Breast epithelium (tissue), 3 donors: ENCODE measurements around the gene CCDC117.

ENCODE experiments used
- POLR2A ChIP-seq: fragments of 450-650 bp; IDR thresholded peaks from one replicate; pipeline ENCODE4 v1.6.1; 2016; ENCODE audit warnings: antibody characterized with exemption, mild to moderate bottlenecking, moderate library complexity
- POLR2AphosphoS5 ChIP-seq, 3 donors: sonication (generic); formaldehyde crosslinking; IDR thresholded peaks; one replicate each; pipeline ENCODE4 v1.6.1; 2017; ENCODE audit warnings: antibody characterized with exemption in 3 of 3
- TF ChIP-seq, protein P1 (sequence below), 3 donors: fragments of 450-650 bp; IDR thresholded peaks; one replicate each; pipeline ENCODE4 v1.5.1; 2016 to 2017; ENCODE audit warnings: antibody characterized with exemption in 3 of 3, mild to moderate bottlenecking in 3 of 3, moderate library complexity in 3 of 3

DNA sequence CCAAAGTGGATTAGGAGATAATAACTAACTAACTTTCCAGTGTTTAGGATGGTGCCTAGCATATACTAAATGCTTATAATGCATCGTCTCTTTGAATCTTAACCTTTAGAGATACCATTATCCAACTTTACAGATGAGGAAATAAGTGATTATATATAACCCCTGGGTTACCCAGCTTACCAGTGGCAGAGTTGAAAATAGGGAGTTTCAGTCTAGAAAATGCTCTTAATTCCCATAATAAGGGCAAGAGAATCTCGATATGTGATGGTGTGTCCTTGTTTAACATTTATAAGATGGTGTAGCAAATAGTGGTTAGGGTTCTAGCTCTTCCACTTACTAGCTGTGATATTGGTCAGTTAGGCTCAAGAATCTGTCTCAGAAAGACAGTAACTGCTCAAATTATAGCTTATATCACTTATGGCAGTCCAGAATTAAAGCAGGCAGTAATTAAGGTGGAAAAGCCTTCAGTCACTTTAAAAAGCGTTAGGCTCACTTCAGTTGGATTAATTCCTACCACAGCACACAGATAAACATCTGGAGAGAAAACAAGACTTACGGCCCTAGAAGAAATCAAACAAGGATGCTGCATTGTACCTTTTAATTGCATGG lies 21.6 kb downstream of the CCDC117 start:
- TF ChIP-seq POLR2A (no peak), POLR2AphosphoS5 (IDR thresholded peaks at IDR 0.05) (no peak)
- TF ChIP-seq, protein P1, sequence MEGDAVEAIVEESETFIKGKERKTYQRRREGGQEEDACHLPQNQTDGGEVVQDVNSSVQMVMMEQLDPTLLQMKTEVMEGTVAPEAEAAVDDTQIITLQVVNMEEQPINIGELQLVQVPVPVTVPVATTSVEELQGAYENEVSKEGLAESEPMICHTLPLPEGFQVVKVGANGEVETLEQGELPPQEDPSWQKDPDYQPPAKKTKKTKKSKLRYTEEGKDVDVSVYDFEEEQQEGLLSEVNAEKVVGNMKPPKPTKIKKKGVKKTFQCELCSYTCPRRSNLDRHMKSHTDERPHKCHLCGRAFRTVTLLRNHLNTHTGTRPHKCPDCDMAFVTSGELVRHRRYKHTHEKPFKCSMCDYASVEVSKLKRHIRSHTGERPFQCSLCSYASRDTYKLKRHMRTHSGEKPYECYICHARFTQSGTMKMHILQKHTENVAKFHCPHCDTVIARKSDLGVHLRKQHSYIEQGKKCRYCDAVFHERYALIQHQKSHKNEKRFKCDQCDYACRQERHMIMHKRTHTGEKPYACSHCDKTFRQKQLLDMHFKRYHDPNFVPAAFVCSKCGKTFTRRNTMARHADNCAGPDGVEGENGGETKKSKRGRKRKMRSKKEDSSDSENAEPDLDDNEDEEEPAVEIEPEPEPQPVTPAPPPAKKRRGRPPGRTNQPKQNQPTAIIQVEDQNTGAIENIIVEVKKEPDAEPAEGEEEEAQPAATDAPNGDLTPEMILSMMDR (IDR thresholded peaks at IDR 0.05) = no peak
